CD4-positive, alpha-beta T cell treated with Interferon alpha-2 for 1 hour (primary cell): ENCODE data around the gene IKZF1.
"Not testable (repeated sequence)": the region's sequence is repeated elsewhere in the genome, so short reads cannot be mapped to it uniquely, and the experiment has no call there.

ENCODE experiments used
- DNase-seq, 2 donors: peaks; one replicate each; pipeline ENCODE4 v3.0.0-alpha.2; 2020 to 2022

The IKZF1 gene

DNA sequence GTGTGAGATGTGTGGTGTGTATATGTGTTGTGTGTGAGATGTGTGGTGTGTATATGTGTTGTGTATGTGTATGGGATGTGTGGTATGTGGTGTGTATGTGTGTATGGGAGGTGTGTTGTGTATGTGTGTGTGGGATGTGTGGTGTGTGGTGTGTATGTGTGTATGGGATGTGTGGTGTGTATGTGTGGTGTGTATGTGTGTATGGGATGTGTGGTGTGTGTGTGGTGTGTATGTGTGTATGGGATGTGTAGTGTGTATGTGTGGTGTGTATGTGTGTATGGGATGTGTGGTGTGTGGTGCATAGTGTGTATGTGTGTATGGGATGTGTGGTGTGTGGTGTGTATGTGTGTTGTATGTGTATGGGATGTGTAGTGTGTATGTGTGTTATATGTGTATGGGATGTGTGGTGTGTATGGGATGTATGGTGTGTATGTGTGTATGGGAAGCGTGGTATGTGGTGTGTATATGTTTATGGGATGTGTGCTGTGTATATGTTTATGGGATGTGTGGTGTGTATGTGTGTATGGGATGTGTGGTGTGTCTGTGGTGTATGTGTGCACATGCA is 30.8 kb downstream of the IKZF1 start:
- no peak for DNase-seq

GRCh38 chr7:50335795-50336754 is 31.6 kb downstream of the IKZF1 start:
- peak; percentile 80 to 85 for DNase-seq

DNA sequence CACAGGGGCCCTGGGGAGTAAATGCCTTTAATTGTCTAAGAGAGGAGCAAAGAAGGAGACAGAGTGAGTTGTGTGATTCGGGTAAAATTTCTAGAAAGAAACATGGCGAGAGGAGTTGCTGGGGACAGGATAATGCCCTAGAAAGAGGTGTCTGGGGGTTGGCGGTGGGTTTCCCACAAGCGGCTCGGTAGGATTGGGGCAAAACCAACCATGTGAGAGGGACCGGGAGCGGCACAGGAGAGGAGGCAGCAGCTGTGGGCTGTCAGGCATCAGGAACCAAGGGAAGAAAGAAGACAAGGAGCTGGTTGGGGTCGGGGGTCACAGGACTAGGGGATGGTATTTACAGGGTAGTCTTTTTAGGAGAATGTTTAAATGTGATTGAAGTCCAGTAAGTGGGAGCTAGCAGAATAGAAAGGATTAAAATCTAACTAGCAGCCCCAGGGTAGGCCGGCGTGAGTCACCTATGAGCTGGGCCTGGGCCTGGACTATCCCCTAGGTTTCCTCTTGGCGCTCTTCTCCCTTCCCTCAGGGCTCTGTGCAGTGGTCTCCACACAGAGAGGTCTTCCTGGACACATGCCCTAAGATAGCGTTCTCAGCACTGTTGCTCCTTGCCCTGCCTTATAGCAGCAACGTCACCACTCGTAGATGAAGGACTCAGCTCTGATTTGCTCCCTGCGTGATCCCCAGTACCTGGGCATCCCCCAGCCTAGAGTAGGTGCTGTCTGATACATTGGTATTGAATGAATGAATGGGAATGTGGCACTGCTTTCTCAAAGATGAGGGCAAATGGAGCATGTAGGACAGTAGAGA is 32.6 kb downstream of the IKZF1 start:
- peak; percentile 63 to 72 for DNase-seq

DNA sequence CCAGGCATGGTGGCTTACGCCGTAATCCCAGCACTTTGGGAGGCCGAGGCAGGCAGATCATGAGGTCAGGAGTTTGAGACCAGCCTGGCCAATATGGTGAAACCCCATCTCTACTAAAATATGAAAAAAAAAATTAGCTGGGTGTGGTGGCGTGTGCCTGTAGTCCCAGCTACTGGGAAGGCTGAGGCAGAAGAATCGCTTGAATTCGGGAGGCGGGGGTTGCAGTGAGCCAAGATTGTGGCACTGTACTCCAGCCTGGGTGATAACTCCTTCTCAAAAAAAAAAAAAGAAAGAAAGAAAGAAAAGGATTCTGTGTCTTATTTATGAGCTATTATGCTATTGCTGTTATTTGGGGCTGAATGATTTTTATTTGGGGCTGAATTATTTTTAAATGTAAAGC is 35.0 kb downstream of the IKZF1 start:
- DNase-seq: not testable (repeated sequence)

GRCh38 chr7:50339990-50340500 is 35.5 kb downstream of the IKZF1 start:
- peak; percentile 55 to 76 for DNase-seq

DNA sequence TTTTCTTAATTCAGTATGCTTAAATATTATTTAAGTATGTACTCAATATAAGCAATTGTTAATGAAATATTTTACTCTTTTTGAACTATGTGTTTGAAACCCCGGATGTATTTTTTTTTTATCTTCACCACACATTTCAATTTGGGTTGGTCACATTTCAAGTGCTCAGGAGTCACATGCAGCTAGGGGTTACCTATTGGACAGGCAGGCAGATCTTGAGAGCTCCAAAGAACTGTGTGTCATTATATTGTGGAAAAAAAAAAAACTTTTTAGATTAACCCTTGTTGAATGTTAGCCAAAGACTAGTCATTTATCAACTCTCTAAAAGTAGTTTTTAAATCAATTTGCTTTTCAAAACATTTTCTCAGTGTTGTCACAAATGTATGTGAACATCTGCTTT is 37.2 kb downstream of the IKZF1 start:
- DNase-seq: peak in 1 of 2 donors; percentile 64

DNA sequence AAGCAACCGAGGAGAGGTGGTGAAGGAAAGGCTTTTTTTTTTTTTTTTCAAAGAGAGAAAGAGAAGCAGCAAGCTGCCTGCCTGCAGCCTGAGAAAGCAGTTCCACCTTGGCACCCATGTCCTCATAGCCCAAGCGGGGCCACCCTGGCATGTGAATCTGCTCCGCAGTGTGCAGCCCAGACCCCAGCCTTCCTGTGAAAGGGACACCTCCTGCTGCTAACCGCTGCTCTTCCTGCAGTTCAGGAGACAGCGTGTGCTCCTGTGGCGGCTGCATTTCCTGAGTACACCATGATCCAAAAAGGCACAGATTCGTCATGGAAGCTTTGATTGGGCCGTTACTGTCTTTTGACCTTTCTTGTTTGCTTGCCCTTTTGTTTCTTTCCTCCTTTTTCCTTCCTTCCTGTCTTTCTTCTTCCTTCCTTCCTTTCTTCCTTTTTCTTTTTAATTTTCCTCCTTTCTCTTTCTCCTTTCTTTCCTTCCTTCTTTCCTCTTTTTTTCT is 38.1 kb downstream of the IKZF1 start:
- peak; percentile 55 to 75 for DNase-seq

- DNase-seq: no peak
Observed at GRCh38 chr7:50346545-50347497, 42.3 kb downstream of the IKZF1 start.

GRCh38 chr7:50347693-50348092 is 43.2 kb downstream of the IKZF1 start:
- DNase-seq: peak; percentile 44 to 80

DNA sequence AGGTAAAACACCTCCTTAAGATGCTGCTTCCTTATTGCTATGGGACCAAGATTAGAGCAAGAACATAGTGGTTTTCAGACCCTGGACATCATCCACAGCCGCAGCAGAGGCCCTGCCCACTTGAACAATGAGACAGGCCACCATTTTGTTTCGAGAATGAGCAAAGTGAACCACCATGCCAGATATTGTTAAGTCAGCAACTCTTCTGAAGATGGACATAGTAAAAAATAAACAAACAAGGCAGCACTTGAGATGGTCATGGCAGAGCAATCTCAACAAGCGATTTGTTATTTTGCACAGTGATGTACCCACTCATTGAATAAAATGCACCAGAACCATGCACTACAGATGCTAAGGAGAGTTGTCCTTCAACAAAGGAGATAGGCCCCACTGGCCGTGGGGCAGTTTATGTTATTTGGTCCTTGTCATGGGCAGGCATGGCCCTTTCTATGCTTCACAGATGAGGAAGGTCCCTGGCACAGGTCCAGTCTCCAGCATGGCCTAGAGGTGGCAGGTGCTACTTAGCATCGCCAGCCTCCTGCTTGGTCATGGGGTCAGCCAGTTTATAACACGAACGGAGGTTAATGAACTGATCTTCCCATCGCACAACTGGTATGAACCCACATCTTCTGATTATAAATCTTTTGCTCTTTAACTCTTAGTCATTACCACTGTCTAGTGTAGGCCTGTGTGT is 44.1 kb downstream of the IKZF1 start:
- no peak for DNase-seq

DNA sequence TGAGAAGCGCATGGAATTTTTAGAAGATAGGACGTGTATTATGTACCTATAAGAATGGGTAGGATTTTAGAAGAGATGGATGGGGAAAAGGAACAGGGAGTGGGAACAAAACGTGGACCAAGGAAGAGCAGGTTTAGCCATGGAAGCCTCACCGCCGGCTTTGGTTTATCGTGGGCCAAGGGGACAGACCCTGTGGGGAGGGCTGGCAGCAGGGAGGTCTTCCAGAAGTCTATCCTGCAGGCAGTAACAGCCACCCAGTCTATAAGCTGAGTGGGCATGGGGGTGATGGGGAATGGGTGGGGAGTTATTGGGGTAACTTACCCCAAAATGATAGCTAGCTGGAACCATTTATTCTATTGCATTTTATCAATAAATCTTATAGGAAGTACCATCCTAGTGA is 44.9 kb downstream of the IKZF1 start:
- DNase-seq: no peak

- peak; percentile 60 to 74 for DNase-seq
Observed at GRCh38 chr7:50349963-50350944, 45.7 kb downstream of the IKZF1 start.

- DNase-seq: peak; percentile 85 to 91
Observed at GRCh38 chr7:50351267-50351666, 46.8 kb downstream of the IKZF1 start.

DNA sequence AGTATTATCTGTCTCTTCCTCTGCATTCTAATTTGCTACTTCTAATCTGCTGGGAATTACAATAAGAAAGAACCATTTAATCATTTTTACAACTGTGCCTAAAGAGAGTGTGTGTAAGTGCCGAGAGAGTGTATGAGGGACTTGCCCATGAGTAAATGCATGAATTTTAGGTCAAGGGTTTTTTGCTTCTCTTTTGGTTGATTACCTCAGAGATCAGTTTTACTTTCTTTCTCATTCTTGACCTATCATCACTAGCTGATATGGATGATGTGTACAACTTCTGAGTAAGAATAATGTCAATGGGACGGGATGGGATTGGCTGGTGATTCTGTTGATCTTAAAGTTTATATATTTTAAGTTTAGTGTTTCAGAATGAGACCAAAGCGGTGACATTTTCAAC is 47.8 kb downstream of the IKZF1 start:
- DNase-seq: peak; percentile 45 to 90

DNA sequence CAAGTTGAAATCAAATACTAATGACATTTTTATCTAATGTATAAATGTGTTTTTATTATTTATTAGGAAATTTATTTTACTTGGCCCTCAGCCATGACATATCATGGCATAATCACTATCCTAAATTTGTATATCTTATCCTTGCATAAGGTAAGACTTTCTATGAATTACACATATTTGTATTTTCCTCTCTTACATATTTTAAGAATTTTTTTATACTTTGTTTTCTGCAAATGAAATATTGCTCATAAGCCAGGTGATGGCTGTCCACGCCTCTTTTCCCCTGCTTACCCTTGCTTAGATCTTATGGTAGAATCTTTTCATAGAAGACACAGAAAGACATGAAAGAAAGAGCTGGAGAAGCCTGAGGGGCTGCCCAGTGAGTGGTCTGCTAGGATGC is 48.2 kb downstream of the IKZF1 start:
- no peak for DNase-seq

GRCh38 chr7:50353201-50353600 is 48.7 kb downstream of the IKZF1 start:
- no peak for DNase-seq

DNA sequence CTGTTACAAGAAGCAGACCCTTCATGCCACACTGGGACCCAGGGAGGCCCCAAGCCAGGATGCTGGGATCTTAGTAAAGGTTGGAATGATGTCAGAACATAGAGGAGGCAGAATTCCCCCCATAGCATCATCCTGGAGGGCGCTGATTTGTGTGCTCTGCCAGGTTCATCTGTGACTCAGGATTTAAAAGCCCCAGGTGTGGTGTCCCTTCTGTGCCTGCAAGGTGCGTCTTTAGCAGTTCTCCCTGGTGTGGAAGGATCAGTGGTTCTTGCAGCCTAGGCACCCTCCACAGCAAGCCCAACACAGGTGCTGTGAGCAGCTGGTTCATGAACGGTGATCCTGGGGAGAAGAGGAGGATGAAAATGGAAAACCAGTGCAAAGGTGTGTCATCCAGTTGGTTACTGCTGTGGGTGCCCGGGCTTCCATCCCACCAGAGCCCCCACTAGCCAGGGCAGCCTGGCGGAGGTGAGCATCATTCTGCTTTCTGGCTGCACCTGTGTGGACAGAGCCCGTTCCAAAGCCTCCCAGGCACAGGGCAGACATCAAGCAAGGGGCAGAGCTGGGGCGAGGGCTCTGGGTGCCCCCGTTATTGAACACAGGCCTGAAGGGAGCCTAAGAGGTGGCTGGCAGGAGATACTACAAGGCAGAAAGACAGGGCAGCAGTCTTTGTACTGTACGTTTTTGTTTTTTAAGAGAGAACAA is 49.5 kb downstream of the IKZF1 start:
- no peak for DNase-seq

GRCh38 chr7:50355817-50356178 is 51.3 kb downstream of the IKZF1 start:
- DNase-seq: no peak
